ENCODE measurements around the gene CFAP74. TPM values are rescaled to one million over a fixed set of nuclear protein-coding genes. Genes with fewer than 3 reads are reported as not detected.

Gene CFAP74
- total RNA-seq, 1 experiment from 2014 or later, result not detected

DNA sequence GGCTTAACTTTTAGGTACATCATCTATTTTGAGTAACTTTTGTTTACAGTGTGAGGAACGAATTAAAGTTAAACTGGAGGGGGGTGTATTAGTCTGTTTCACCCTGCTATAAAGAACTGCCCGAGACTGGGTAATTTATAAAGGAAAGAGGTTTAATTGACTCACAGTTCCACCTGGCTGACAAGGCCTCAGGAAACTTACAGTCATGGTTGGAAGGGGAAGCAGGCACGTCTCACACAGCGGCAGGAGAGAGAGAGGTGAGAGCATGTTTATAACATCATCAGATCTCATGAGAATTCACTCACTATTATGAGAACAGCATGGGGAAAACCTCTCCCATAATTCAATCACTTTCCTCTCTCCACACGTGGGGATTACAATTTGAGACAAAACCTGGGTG lies 52.6 kb downstream of the CFAP74 start:
- no peaks in the 10 kb centered on the region for H3F3A ChIP-seq (ENCODE audit: low read length, unreplicated experiment)
- CTCF ChIA-PET, result no interaction called here
- H3K9ac ChIP-seq (ENCODE audit: low read length), result no peak overlapping the region
- H3K9me2 ChIP-seq (replicated peaks; ENCODE audit: low read length), result no peaks in the 10 kb centered on the region
- H3K9me3 ChIP-seq (ENCODE audit: low read length), result no peaks in the 10 kb centered on the region
- POLR2A ChIA-PET (ENCODE audit: unreplicated experiment), result no interaction called here
- ATAC-seq (no peak), DNase-seq (no peak)
- no peaks in the 10 kb centered on the region for H3K79me2 ChIP-seq (ENCODE audit: low read length)
- TF ChIP-seq EZH2phosphoT487 (IDR thresholded peaks at IDR 0.05; ENCODE audit: borderline replicate concordance, low read length) (no peak), CTCF (conservative IDR thresholded peaks at IDR 0.05; ENCODE audit: low read depth, low read length) (no peak), EZH2 (IDR thresholded peaks at IDR 0.05; ENCODE audit: low read length, unreplicated experiment) (no peak)
- H3K4me2 ChIP-seq (ENCODE audit: low read length), result no peak overlapping the region
- H3K4me1 ChIP-seq (ENCODE audit: insufficient read depth, low read length), result no peaks in the 10 kb centered on the region
- no peak overlapping the region for H2AFZ ChIP-seq (ENCODE audit: low read length)
- peaks cover 18% of the 10 kb centered on the region for H3K27me3 ChIP-seq (ENCODE audit: low read length)
- no peaks in the 10 kb centered on the region for H4K20me1 ChIP-seq (ENCODE audit: low read length)
- H3K27ac ChIP-seq (ENCODE audit: low read length), result no peak overlapping the region
- intact Hi-C loops (cut with micrococcal nuclease), result no loop called here
- BruUV-seq (replicated peaks), result no TSS peak
- no peak overlapping the region for H3K4me3 ChIP-seq (ENCODE audit: low read length)
- no peaks in the 10 kb centered on the region for H3K36me3 ChIP-seq (ENCODE audit: low read depth, low read length)

DNA sequence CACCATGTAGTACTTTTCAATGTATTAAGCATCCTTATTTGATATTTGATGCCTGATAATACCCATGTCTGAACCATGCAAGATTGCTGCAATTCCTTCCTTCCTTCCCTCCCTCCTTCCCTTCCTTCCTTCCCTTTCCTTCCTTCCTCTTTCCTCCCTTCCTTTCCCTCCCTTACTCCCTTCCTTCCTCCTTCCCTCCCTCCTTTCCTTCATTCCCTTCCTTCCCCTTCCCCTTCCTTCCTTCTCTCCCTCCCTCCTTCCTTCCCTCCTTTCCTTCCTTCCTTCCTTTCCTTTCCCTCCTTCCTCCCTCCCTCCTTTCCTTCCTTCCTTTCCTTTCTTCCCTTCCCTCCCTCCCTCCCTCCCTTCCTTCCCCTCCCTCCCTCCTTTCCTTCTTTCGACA lies 54.8 kb downstream of the CFAP74 start:
- TF ChIP-seq EZH2phosphoT487 (IDR thresholded peaks at IDR 0.05; ENCODE audit: borderline replicate concordance, low read length), result no peak
- TF ChIP-seq CTCF (conservative IDR thresholded peaks at IDR 0.05; ENCODE audit: low read depth, low read length), result no peak
- no peak for TF ChIP-seq EZH2 (IDR thresholded peaks at IDR 0.05; ENCODE audit: low read length, unreplicated experiment)
- Histone ChIP-seq H4K20me1 (ENCODE audit: low read length) (no peaks in the 10 kb centered on the region), H3K27ac (ENCODE audit: low read length) (no peak overlapping the region), H3F3A (ENCODE audit: low read length, unreplicated experiment) (no peaks in the 10 kb centered on the region), H2AFZ (ENCODE audit: low read length) (no peak overlapping the region), H3K36me3 (ENCODE audit: low read depth, low read length) (no peaks in the 10 kb centered on the region), H3K9me3 (ENCODE audit: low read length) (no peaks in the 10 kb centered on the region), H3K4me2 (ENCODE audit: low read length) (no peak overlapping the region), H3K79me2 (ENCODE audit: low read length) (no peaks in the 10 kb centered on the region), H3K4me3 (ENCODE audit: low read length) (no peak overlapping the region), H3K27me3 (ENCODE audit: low read length) (peaks cover 18% of the 10 kb centered on the region), H3K9ac (ENCODE audit: low read length) (no peak overlapping the region), H3K9me2 (replicated peaks; ENCODE audit: low read length) (no peaks in the 10 kb centered on the region), H3K4me1 (ENCODE audit: insufficient read depth, low read length) (peaks cover 1% of the 10 kb centered on the region; the same call in 1 of the 2 replicates)
- intact Hi-C loops (cut with micrococcal nuclease), result no loop called here
- DNase-seq, result no peak
- ChIA-PET POLR2A (ENCODE audit: unreplicated experiment) (no interaction called here), CTCF (no interaction called here)
- BruUV-seq (replicated peaks), result no TSS peak
- no peak for ATAC-seq

- peaks cover 4% of the 10 kb centered on the region; the same call in 1 of the 2 replicates for H3K4me1 ChIP-seq (ENCODE audit: insufficient read depth, low read length)
- H3K27ac ChIP-seq (ENCODE audit: low read length), result no peak overlapping the region
- H3K9me2 ChIP-seq (replicated peaks; ENCODE audit: low read length), result no peaks in the 10 kb centered on the region
- no peak overlapping the region for H2AFZ ChIP-seq (ENCODE audit: low read length)
- intact Hi-C loops (cut with micrococcal nuclease), result no loop called here
- ATAC-seq (no peak), DNase-seq (no peak)
- no peaks in the 10 kb centered on the region for H3F3A ChIP-seq (ENCODE audit: low read length, unreplicated experiment)
- H3K36me3 ChIP-seq (ENCODE audit: low read depth, low read length), result no peaks in the 10 kb centered on the region
- no peak overlapping the region for H3K4me2 ChIP-seq (ENCODE audit: low read length)
- ChIA-PET POLR2A (ENCODE audit: unreplicated experiment) (no interaction called here), CTCF (interaction anchor here (0.6 kb wide), 1 partner anchor 13 kb away, joined by 3 read pairs; no protein-coding TSS in a partner anchor)
- TF ChIP-seq CTCF (conservative IDR thresholded peaks at IDR 0.05; ENCODE audit: low read depth, low read length), result no peak
- TF ChIP-seq EZH2 (IDR thresholded peaks at IDR 0.05; ENCODE audit: low read length, unreplicated experiment), result no peak
- TF ChIP-seq EZH2phosphoT487 (IDR thresholded peaks at IDR 0.05; ENCODE audit: borderline replicate concordance, low read length), result no peak
- H3K4me3 ChIP-seq (ENCODE audit: low read length), result no peak overlapping the region
- H3K9me3 ChIP-seq (ENCODE audit: low read length), result no peaks in the 10 kb centered on the region
- BruUV-seq (replicated peaks), result no TSS peak
- H4K20me1 ChIP-seq (ENCODE audit: low read length), result no peaks in the 10 kb centered on the region
- H3K79me2 ChIP-seq (ENCODE audit: low read length), result no peaks in the 10 kb centered on the region
- H3K27me3 ChIP-seq (ENCODE audit: low read length), result peaks cover 18% of the 10 kb centered on the region
- no peak overlapping the region for H3K9ac ChIP-seq (ENCODE audit: low read length)
Measured at GRCh38 chr1:1947493-1947892, 56.1 kb downstream of the CFAP74 start.

Data from PC-3 (cell line).